Measurements from ENCODE around the gene MLXIP. TPM values are rescaled to one million over a fixed set of nuclear protein-coding genes. Genes with fewer than 3 reads are reported as not detected.

MLXIP gene
- total RNA-seq, 1 experiment from 2014 or later: 32.4 TPM

DNA sequence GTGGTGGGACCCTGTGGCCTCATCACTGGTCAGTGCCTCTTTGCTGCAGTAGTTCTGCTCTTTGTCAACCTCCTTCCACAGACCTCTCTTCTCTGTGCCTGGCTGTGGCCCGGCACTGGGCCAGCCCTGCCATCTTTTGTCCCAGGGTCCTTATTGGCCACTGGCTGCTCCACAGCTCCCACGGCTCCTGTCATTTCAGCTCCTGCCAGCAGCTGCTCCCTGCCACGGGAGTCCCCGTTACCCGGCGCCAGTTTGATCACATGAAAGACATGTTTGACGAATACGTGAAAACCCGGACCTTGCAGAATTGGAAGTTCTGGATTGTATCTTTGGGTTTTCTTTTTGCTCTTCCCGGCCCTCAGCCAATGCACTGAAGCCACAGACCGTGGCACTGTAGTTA lies 60.1 kb downstream of the MLXIP start:
- Mint-ChIP-seq H3K9me3 (peaks cover 21 to 24% of the 10 kb centered on the region in 2 experiments), H3K27me3 (ENCODE audit: low read depth) (no peaks in the 10 kb centered on the region; the same call in 1 of the 2 replicates), H3K4me3 (no peak overlapping the region), H3K27ac (no peak overlapping the region), H3K36me3 (ENCODE audit: insufficient read depth in 1 of 3, low read depth in 3 of 3) (peaks cover 52 to 59% (median 53%) of the 10 kb centered on the region in 3 experiments), H3K4me1 (peaks cover 0 to 13% of the 10 kb centered on the region in 2 experiments; a peak in 2 of 4 replicates)
- H3K27me3 ChIP-seq (ENCODE audit: insufficient read depth, low read length): no peaks in the 10 kb centered on the region
- H3K23me2 ChIP-seq (ENCODE audit: insufficient read length, low read depth, low read length, poor library complexity, severe bottlenecking): no peaks in the 10 kb centered on the region
- no peaks in the 10 kb centered on the region for H3K4me1 ChIP-seq (ENCODE audit: insufficient read depth, low read length)
- H4K20me1 ChIP-seq (ENCODE audit: control insufficient read depth, insufficient read depth, insufficient read length): no peaks in the 10 kb centered on the region
- TF ChIP-seq, protein P1, sequence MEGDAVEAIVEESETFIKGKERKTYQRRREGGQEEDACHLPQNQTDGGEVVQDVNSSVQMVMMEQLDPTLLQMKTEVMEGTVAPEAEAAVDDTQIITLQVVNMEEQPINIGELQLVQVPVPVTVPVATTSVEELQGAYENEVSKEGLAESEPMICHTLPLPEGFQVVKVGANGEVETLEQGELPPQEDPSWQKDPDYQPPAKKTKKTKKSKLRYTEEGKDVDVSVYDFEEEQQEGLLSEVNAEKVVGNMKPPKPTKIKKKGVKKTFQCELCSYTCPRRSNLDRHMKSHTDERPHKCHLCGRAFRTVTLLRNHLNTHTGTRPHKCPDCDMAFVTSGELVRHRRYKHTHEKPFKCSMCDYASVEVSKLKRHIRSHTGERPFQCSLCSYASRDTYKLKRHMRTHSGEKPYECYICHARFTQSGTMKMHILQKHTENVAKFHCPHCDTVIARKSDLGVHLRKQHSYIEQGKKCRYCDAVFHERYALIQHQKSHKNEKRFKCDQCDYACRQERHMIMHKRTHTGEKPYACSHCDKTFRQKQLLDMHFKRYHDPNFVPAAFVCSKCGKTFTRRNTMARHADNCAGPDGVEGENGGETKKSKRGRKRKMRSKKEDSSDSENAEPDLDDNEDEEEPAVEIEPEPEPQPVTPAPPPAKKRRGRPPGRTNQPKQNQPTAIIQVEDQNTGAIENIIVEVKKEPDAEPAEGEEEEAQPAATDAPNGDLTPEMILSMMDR (conservative IDR thresholded peaks at IDR 0.05): no peak
- H4K5ac ChIP-seq (ENCODE audit: insufficient read length, low read depth, low read length): no peak overlapping the region
- H3K18ac ChIP-seq (ENCODE audit: insufficient read length, low read depth, low read length): no peak overlapping the region
- no peak overlapping the region for H3K23ac ChIP-seq (ENCODE audit: insufficient read length, low read depth, low read length)
- no peak overlapping the region for H3K14ac ChIP-seq (ENCODE audit: insufficient read depth, low read length)
- H2AFZ ChIP-seq (ENCODE audit: low read length): no peak overlapping the region
- no peak overlapping the region for H4K8ac ChIP-seq (replicated peaks; ENCODE audit: insufficient read length, low read depth, low read length)
- H2BK15ac ChIP-seq (ENCODE audit: low read depth, low read length): no peak overlapping the region
- no peak overlapping the region for H3T11ph ChIP-seq (ENCODE audit: low read length)
- H3K79me1 ChIP-seq (ENCODE audit: insufficient read depth, low read depth, low read length, poor library complexity, severe bottlenecking): no peaks in the 10 kb centered on the region
- peaks cover 20% of the 10 kb centered on the region for H3K9me3 ChIP-seq (ENCODE audit: control insufficient read depth, low read depth, low read length)
- no peak overlapping the region for H2AK5ac ChIP-seq (ENCODE audit: insufficient read length, low read length)
- H3K9ac ChIP-seq (ENCODE audit: extremely low read depth, insufficient read length, low read length): no peak overlapping the region
- no peak overlapping the region for H4K91ac ChIP-seq (ENCODE audit: insufficient read length, low read depth, low read length)
- no peaks in the 10 kb centered on the region for H3K79me2 ChIP-seq (ENCODE audit: insufficient read depth, low read length)
- H3K4ac ChIP-seq (ENCODE audit: low read depth, low read length): no peak overlapping the region
- DNase-seq: no peak
- H2BK120ac ChIP-seq (ENCODE audit: low read depth, low read length, poor library complexity, severe bottlenecking): no peak overlapping the region
- H3K56ac ChIP-seq (ENCODE audit: insufficient read length, low read depth, low read length): no peak overlapping the region
- H2BK12ac ChIP-seq (ENCODE audit: insufficient read length, low read depth, low read length): no peak overlapping the region
- H3K27ac ChIP-seq (ENCODE audit: insufficient read length, low read depth, low read length): no peak overlapping the region
- no peak overlapping the region for H2BK20ac ChIP-seq (ENCODE audit: low read depth, low read length, poor library complexity, severe bottlenecking)
- no peak overlapping the region for H2BK5ac ChIP-seq (ENCODE audit: insufficient read length, low read length)
- no peak overlapping the region for H3K4me2 ChIP-seq (ENCODE audit: insufficient read depth, insufficient read length, low read length)
- no CpG with 5 or more reads among the region's 11 CpGs for WGBS (ENCODE audit: extremely low coverage, insufficient read length, low lambda C conversion rate)

Measured in H9 (cell line).